CD4-positive, alpha-beta T cell treated with Interleukin-15 for 4 hours (primary cell): Measurements from ENCODE around the gene TSPAN18.

Experiments
- DNase-seq: peaks from one replicate; pipeline ENCODE4 v3.0.0-alpha.2; 2020; ENCODE audit warnings: low spot score

TSPAN18 gene

DNA sequence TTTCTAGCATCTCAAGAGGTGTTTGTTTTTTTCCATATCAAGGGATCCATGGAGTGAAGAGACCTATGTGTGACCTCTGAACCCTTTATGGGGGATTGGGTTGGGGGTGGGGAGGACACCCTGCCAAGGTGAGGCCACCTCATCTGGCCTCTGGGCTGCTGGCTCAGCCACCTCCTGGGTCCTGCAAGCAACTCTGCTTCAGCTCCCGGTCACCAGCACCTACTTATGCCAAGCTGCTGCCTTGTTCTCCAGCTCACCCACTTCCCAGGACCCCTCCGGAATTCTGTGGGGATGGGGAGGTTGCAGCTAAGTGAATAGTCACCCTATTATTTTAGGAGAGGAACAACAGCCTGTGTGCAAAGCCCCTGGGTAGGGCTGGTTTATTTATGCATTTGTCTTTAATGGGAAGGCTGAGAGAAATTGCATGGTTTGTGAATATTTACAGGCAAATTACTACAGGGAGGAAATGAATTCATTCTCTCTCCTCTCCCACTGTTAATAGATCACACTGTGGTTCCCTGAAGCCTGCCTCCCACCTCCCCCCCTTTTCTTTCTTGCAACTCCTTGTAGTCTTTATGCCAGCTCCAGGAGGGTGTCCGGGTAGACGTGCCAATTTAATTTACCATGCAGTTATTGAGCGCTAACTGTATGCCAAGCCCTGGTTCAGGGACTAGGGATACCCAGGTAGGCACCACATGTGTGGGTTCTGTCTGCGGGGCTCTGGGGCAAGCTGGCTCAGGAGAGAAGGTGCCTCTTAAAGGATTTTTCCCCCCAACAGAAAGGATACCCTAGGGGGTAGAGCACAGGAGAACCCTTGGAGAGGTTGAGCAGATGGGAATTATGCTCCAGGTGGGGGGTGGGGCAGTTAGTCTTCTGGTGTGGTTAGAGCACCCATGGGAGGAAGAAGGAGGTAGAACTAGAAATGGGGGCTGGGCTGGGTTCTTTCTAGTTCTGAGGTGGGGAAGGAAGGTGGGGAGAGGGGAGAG, 50.7 kb downstream of the TSPAN18 start:
- no peak for DNase-seq

DNA sequence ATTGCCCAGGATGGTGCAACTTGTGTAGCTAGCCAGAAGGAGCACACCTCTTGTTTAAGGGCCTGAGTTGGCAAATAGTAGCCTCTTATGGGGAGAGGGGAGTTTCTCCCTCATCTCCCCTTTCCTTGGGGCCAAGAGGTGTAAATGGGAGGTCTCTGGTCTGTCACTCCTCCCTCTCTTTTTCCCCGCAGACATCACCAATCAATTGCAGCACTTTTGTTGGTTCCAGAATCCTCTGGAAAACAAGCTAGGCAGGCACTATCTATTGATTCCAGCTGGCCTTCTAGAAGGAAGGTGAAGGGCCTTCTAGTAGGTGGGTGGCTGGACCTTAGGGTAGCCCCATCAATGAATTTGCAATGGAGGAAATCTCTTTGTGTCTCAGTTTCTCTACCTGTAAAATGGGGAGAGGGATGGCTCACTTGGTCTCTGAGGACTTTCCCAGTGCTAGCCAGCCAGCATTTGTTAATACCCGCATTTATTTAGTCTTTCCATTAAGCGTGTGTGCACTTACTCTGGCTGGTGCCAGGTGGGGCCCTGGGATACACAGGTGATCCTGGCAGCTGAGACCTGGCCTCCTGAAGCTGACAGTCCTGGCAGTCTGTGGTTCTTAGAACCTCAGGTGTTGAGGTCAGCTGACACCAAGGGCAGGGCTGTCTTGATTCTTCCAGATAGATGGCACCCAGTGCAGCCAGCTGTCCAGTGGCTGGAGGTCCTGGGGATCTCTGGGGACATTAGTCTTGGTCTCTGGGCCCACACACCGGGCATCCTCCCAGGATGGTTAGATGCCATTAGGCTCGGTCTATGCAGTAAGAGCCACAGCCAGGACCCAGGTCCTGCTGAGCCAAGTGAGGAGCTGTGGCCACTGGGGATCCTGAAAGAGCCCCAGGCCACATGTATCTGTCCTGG, 51.7 kb downstream of the TSPAN18 start:
- DNase-seq, result no peak

- no peak for DNase-seq
Observed at GRCh38 chr11:44779736-44780520, 53.2 kb downstream of the TSPAN18 start.

- DNase-seq, result no peak
Observed at GRCh38 chr11:44780940-44781631, 54.3 kb downstream of the TSPAN18 start.

DNA sequence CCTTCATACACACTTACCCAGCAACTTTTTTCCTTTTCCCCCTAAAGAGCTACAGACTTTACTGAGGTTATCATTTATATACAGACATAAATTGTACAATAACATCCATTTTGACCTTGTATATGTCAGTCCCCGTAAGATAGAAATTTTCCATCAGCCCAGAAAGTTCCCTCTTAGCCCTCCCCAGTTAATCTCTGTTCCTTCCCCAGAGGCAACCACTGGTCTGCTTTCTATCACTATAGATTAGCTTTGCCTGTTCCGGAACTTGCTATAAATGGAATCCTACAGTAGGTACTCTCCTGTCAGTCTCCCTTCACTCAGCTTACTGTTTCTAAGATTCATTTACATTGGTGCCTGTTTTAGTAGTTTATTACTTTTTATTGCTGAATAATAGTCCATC, 54.9 kb downstream of the TSPAN18 start:
- no peak for DNase-seq

DNA sequence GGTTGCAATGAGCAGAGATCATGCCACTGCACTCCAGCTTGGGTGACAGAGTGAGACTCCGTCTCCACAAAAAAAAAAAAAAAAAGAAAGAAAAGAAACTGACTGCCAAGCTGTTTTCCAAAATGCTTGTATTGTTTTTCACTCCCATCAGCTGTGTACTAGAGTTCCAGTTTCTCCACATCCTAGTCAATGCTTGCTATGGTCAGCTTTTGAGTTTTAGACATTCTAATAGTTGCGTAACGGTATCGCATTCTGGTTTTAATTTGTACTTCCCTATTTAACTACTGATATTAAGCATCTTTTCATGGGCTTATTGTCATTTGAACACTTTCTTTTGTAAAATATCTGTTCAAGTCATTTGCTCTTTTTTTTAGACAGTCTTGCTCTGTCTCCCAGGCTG, 55.7 kb downstream of the TSPAN18 start:
- no peak for DNase-seq

- no peak for DNase-seq
Observed at GRCh38 chr11:44784436-44784760, 57.6 kb downstream of the TSPAN18 start.

GRCh38 chr11:44784851-44785250, 58.1 kb downstream of the TSPAN18 start:
- no peak for DNase-seq

DNA sequence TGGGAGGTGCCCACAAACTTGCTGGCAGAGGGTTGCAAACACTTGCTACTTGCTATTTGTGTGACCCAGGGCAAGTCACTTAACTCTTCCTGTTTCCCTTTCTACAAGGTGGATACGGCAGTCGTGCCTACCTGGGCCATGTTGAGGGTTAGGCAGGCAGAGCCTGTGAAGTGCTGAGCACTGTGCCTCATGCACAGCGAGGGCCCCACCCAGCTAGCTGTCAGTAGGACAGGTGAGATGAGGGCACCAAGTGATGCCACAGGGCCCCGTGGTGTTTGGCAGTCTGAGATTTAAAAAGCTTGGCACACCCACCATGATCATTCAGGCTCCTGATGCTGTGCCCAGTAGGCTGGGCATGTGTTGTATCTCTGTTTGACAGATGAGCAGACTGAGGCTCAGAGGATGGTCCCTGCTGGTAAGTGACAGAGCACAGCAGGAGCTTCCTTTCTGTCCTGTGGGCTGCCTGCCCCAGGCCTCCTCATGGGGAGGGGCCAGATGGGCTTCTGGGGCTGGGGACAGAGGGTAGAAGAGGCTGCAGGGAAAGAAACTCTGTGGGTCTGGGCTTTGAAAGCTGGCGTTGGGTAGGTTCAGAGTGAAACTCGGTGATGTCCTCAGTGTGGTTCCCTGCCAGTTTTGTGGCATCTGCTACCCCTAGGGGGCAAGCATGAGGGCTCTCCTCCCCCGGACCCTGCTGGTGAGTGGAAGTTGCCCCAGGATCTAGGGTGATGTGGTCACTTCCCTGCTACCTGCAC, 59.3 kb downstream of the TSPAN18 start:
- DNase-seq, result no peak

GRCh38 chr11:44787070-44787469, 60.3 kb downstream of the TSPAN18 start:
- no peak for DNase-seq

DNA sequence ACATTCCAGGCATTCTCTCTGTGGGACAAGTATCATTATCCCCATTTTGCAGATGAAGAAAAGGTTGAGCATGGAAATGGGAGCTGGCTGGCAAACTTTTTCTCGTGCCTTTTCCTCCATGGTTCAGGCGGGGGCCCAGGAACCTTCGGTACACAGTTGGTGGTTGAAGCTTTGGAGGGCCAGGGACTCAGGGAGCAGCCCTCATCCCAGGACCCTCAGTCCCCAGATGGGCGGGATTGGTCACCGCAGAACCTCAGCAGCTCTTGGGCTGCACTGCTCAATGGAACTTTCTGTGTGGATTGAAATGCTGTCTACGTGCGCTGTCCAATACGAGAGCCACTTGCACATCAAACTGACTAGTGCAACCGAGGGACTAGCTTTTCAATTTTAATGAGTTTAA, 61.2 kb downstream of the TSPAN18 start:
- DNase-seq, result no peak

DNA sequence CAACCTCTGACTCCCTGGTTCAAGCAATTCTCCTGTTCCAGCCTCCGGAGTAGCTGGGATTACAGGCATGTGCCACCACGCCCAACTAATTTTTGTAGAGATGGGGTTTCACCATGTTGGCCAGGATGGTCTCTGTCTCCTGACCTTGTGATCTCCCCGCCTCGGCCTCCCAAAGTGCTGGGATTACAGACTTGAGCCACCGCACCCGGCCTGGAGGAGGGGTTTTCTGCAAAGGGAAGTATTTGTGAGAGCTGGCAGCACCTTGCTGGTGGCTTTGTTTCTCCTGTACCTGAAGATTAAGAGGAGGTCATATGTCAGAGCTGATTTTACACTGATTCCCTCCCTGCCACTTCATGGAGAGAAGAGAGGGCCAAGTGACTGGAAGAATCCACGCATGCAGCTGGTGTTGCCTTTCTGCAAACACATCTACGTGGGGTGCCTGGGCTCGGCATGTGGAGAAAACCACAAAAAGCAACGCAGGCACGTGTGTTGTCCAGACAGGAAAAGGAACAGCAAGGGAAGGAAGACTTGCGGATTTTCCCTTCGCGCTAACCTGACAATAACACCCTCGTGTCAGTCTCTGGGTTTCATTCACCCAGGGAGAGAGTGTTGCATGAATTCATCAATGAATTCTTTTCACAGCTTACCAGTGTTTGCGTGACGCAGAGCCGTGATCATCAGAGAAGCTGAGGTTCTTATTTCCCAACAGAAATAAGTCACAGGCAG, 61.9 kb downstream of the TSPAN18 start:
- DNase-seq, result no peak

DNA sequence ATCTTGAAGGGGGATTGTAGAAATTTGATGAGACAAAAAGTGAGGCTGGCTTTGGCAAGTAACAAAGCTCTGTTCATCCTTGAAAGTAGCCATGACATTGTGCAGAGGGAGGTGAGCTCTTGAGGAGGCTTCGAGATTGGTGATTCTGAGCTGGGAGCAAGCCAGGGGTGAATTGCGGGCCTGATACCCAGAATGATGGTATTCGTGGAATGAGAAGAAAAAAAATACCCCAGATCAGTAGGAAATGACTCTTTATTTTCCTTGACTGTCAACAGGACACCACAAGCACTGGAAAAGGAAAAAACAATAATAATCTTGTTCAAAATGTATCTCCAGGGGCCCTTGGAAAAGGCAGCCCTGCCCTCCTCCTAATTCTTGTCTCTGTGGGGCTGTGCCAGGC, 62.7 kb downstream of the TSPAN18 start:
- no peak for DNase-seq

DNA sequence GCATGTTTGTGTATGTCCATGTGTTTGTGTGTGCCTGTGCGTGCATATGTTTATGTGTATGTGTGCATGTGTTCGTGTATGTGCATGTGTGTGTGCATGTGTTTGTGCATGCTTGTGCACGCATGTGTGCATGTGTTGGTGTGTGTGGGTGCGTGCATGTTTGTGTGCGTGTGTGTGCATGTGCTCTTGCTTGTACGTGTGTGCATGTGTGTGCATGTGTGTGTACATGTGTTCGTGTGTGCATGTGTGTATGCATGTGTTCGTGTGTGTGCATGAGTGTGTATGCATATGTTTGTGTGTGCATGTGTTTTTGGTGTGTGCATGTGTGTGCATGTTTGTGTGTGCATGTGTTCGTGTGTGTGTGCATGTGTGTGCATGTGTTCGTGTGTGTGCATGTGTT, 63.4 kb downstream of the TSPAN18 start:
- DNase-seq, result no peak

DNA sequence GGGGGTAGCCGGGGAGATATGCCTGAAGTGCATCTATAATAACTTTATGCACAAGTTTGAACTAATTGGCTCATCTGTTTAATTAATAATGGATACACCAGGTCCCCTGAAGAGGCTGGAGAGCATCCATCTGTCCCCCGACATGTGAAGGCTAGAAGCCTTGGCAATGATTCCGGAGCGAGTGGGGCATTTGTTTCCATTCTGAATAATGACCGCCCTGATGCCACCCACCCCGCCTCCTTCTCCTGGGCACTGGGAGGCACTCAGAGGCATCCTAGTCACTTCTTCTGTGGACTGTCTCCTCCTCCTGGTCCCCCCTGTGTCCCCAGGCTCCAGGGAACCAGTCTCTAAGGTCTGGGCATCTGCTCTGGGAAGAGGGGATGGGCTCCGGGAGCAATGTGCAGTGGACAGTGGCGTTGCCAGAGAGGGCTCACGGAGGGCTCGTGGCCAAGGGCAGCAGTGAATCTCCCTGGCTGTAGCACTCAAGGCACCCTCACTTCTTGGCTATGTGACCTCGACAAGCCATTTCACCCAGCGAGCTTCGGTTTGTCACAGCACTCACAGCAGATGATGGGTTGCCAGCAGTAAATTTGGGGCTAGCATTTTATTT, 64.7 kb downstream of the TSPAN18 start:
- no peak for DNase-seq

DNA sequence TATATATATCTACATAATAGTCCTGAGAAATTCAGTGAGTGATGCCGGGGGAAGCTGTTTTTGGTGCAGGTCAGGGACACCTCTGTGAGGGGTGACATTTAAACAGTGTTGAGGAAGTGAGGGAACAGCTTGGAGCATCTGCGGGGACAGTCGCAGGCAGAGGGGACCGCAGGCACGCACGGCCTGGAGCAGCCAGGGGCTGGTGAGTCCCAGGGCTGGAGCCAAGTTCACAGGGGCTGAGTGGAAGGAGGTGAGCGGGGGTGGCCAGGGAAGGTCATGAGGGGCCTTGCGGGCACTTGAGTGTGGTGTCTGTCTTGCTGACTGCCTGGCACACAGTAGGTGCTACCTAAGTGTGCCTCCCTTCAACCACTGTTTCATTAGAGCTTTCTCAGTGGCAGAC, 65.4 kb downstream of the TSPAN18 start:
- no peak for DNase-seq

DNA sequence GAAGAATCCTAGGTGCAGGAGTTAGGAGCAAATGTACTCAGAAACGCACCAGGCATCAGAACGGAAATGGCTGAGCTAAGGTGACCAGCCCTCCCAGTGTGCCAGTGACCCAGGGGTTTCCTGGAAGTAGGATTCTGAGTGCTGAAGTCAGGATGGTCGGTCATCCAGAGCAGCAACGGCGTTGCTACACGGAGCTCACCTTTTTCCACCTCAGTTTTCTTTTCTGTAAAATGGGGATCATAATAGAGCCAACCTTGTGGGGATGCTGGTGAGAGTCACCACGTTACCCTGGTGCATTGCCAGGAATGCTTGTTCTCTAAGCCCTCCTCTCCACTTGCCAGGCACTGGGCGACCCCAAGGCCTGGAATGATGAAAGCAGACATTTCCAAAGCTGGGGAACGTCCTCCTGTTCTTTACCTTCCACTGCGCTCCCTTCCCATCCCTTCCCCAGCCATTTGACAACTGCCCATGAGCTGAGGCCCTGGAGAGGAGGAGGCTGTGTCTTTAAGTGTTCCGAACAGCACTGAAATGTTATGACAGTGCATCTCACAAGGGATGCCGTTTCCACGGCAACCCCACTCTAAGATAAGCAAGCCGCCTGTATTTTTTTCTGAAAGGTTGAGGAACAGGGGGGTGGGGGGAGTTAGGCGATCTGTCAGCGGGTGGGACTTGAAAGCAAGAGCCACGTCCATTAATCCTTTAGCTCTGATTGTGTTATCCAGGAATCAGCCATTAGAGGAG, 66.8 kb downstream of the TSPAN18 start:
- no peak for DNase-seq

GRCh38 chr11:44795803-44796535, 69.2 kb downstream of the TSPAN18 start:
- DNase-seq, result no peak
